GM19351 (cell line): Measurements from ENCODE around the gene MYBPC2.
"Not testable (repeated sequence)": the region's sequence is repeated elsewhere in the genome, so short reads cannot be mapped to it uniquely, and the experiment has no call there.

ENCODE experiments used
- ATAC-seq: cut with Tn5 transposase; IDR thresholded peaks from one replicate; pipeline ENCODE4 v1.9.1; 2021; ENCODE audit warnings: mild to moderate bottlenecking, moderate library complexity; ENCODE audit not compliant: unreplicated experiment

MYBPC2 gene

DNA sequence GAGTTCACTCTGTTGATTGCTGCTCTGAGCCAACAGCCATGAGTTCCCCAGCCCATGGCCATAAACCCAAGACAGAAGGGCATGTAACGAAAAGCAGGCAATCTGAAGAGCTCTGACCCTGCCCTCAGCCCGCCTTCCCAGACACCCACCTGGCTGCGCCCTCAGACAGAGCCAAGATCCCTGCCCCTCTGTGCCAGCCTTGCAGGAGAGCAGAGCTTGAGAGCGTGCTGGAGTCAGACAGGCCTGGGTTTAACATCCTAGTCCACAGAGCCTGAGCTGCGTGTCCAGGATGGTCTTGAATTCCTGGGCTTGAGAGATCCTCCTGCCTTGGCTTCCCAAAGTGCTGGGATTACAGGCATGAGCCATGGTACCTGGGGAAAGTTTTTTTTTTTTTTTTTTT, 24.6 kb downstream of the MYBPC2 start:
- no peak for ATAC-seq

DNA sequence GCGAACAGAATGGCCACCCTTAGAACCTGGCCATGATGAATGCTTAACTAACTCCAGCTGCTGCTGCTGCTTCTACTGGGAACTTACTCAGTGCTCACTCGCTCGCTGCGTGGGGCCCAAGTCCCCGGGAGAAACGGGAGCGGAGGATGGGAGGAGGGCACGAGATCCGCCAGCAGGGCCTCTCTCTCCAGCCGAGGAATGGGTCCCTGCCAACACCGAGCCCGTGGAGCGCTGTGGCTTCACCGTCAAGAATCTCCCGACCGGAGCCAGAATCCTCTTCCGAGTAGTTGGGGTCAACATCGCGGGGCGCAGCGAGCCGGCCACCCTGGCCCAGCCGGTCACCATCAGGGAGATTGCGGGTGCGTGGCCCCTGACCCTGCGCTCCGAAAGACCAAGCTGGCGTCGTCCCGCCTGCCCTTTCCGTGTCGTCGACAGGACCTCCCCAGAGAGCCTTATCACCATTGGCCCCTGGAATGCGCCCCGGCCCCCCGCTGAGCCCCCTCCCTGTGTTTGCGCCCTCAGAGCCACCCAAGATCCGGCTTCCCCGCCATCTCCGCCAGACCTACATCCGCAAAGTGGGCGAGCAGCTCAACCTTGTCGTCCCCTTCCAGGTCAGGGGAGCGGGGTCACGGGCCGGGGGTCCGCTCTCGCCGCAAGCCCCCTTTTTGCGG, 25.8 kb downstream of the MYBPC2 start:
- ATAC-seq = no peak

DNA sequence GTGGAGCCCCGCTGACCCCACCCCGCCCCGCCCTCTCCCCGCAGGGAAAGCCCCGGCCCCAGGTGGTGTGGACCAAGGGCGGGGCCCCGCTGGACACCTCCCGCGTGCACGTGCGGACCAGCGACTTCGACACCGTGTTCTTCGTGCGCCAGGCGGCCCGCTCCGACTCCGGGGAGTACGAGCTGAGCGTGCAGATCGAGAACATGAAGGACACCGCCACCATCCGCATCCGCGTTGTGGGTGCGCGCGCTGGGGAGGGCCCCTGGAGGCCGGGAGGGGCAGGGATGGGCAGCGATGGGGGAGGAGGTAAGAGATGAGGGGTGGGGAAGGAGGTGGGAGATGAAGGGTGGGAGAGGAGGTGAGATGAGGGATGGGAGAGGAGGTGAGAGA, 26.4 kb downstream of the MYBPC2 start:
- ATAC-seq = no peak

DNA sequence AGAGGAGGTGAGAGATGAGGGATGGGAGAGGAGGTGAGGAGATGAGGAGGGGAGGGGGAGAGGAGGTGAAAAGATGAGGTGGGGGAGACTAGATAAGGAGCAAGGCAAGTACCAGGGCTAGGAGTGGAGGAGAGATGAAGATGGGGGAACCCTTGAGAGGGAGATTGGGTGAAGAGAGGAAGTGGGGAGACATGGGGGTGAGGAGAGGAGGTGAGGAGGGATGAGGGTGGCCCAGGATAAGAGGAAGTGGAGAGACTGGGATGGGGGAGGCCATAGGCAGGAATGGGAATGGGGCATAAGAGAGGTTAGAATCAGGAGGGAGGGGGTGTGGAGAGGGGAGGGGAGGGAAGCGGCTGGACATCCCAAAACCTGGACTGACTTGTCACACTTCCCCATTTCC, 26.9 kb downstream of the MYBPC2 start:
- no peak for ATAC-seq

DNA sequence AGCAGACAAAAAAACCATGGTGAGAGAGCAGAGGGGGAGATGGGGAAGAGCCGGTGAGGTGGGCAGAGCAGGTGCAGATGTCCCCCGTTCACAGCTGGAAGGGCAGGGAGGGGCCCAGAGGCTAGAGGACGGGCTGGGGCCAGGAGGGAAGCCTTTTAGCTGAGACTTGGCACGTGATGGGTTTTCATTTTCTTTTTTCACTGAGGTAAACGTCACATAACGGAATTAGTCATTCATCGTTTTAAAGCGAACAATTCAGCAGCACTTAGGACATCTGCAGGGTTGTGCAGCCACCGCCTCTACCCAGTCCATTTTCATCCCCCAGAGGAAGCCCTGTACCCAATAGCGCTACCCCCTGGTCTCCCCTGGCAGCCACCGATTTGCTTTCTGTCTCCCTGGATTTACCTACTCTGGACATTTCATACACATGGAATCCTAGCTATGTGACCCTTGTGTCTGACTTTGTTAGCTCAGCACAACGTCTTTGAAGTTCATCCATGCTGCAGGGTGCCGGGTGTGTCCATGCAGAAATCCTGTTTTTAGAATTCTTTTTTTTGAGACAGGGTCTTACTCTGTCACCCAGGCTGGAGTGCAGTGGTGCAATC, 27.6 kb downstream of the MYBPC2 start:
- peak; percentile 51 for ATAC-seq

DNA sequence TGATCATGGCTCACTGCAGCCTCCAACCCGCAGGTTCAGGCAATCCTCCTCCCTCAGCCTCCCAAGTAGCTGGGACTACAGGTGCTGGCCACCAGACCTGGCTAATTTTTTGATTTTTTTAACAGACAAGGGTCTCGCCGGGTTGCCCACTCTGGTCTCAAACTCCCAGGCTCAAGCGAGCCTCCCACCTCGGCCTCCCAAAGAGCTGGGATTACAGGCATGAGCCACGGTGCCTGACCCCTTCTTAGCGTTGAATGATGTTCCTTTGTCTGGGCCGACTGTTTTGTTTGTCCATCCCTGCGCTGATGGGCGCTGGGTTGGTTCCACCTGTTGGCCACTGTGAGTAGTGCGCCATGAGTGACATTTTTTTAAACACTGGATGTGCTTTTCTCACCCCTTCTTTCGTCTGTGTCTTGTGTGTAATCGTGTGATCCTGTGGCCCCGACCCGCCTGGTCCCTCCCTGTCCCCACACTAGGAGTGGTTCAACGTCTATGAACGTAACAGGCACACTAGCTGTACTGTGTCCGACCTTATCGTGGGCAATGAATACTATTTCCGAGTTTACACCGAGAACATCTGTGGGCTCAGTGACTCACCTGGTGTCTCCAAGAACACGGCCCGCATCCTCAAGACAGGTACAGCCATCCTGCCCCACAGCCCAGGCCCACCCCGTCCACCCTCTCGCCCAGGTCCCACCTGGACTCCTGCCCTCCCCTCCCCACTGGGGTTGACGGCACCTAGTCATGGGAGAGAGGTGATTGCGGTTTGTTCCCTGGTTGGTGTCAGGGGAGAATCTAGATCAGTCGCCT, 28.6 kb downstream of the MYBPC2 start:
- ATAC-seq = peak; percentile 53

DNA sequence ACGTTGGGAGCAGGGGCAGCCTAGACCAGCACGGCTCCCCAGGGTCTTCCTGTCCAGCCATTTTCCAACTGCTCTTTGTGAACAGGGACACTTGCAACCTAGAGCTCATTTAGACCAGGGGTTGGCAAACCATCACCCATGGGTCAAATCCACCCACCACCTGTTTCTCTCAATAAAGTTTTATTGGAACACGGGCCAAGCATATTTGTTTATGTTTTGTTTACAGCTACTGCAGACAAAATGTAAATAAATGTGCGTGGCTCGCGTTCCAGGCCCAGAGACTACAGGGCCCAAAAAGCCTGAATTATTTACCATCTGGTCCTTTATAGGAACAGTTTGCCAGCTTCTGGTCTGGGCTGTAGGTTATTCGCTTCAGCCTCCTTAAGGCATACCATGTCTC, 30.3 kb downstream of the MYBPC2 start:
- ATAC-seq = no peak

DNA sequence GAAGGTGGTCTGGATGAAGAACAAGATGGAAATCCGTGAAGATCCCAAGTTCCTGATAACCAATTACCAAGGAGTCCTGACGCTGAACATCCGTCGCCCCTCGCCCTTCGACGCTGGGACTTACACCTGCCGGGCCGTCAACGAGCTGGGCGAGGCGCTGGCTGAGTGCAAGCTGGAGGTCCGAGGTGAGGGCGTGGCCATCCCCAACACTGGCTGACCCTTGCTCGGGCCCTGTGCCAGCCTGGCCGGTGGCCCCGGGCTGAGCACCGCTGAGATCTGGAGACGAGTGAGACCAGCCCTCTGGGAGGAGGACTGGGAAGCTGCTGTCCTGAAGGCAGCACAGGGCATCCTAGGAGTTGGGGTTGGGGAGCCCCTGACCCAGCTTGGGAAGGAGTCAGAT, 31.7 kb downstream of the MYBPC2 start:
- ATAC-seq = no peak

DNA sequence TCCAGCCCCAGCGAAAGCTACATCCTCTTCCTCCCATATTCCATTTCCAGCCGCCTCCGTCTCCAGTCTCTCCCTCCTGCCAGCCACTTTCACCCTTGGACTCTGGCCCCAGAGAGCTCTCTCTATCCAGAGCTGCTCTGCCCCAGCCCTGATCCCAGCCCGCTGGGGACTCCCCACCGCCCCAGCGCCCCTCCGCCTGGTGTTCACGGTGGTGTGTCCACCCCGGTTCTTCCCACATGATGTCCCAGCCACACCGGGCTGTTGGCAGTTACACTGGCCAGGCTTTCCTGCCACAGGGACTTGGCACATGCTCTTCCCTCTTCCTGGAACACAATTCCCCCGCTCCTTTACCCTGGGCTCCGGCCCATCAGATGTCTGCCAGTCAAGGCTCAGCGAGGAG, 32.3 kb downstream of the MYBPC2 start:
- no peak for ATAC-seq

DNA sequence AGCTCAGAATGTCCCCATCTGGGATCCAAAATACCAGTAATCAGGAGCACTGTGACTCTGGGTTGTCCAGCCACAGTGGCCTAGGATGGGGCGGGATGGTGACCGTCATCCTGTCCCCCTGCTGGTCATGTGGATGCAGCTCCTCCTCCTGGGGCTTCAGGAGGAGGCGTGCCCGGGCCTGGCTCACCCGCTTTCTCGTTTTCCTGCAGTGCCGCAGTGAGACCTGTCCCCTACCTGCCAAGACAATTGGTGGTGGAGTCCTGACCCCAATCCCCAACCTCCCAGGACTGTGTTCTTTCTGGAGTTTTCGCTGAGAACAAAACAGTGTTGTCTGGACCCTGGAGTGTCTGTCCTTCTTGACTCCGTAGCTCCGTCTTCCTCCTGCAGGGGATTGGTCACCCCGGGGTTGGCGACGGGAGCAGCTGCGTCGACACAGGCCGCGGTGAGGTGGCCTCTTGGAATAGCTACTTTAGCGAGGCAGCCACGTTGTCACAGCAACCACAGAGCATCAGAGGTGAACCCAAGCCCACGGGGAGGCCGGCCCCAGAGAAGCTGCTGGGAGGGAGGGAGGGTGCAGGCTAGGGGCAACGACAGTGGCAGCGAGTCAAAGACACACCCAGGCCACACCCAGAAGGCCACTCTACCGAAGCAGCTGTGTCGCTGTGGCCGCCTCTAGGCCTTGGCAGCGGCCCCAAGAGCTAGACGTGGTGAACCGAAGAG, 33.5 kb downstream of the MYBPC2 start:
- ATAC-seq = no peak

DNA sequence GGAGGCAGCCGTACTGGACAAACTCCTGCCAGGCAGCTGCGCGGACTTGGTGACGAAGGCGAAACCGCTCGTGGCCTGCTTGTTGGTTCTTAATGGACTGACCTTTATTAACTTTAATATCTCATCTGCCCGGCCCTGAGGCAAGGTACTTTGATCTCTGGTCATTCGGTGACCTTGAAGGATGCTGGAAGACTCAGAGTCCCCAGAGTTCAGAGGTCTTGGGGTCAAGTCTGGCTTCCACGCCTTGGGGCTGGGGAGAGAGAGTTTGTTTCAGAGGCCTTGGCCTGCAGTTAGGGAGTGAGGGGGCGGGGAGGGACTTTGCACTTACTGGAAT, 34.0 kb downstream of the MYBPC2 start:
- ATAC-seq = no peak

DNA sequence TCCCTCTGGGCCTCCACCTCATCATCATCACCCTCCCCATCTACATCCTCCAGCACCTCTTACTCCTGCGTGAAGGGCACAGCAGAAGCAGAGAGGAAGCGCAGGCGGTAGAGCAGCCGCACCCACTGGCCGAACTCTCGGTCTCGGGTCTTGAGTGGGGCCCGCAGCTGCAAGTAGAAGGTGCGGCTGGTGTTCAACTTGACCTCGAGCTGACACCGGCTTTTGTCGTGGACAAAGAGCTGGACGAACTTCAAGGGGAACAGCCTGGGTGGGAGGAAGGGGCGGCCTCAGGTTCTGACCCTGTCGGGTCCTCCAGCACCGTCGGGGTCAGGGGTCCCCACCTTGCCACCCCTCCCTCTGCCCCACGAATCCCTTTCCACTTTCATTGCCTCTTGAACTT, 34.9 kb downstream of the MYBPC2 start:
- no peak for ATAC-seq

DNA sequence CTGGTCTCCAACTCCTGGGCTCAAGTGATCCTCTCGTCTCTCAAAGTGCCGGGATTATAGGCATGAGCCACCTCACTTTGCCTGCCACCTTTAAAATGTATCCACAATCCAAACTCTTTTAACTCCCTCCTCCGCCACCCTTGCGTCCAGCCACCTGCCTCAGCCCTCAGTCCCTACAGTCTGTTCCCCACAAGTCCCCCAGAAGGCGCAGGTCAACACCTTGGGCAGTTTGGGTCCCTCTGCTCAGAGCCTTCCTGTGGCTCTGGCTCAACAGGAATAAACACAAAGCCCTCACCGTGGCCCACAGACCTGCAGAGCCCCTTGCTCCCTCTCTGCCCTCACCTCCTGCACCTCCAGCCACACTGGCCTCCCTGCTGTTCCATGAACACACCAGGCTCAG, 36.1 kb downstream of the MYBPC2 start:
- ATAC-seq = no peak

DNA sequence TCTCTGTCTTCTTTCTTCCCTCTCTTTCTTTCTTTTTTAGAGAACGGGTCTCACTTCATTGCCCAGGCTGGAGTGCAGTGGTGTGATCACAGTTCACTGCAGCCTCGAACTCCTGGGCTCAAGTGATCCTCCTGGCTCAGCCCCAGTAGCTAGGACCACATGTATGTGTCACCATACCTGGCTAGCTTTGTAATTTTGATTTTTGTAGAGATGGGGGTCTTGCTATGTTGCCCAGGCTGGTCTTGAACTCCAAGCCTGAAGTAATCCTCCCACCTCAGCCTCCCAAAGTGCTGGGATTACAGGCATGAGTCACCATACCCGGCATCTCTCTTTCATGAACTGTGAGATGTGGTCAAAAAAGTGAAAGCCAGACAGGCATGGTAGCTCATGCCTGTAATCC, 40.6 kb downstream of the MYBPC2 start:
- ATAC-seq = not testable (repeated sequence)

DNA sequence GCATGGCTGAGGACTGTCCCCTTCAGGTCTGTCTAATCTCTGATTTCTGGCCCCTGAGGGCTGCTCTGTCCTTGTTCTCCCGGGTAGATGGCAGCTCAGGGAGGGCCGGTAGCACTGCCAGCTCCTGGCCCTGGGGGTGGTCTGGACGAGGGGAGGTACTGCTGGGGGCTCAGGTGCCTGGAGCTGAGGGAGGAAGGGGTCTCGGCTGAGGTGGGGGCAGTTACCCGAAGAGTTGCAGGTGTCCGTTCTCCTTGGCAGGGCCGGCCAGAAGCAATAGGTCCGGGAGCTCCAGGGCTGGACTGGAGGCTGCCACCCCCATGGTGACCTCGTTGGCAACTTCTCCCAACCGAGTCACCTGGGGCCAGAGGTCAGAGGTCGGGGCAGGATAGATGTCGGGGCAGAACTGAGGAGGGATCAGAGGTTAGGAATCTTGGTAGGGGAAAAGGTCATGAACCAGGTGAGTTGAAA, 42.4 kb downstream of the MYBPC2 start:
- ATAC-seq = no peak

DNA sequence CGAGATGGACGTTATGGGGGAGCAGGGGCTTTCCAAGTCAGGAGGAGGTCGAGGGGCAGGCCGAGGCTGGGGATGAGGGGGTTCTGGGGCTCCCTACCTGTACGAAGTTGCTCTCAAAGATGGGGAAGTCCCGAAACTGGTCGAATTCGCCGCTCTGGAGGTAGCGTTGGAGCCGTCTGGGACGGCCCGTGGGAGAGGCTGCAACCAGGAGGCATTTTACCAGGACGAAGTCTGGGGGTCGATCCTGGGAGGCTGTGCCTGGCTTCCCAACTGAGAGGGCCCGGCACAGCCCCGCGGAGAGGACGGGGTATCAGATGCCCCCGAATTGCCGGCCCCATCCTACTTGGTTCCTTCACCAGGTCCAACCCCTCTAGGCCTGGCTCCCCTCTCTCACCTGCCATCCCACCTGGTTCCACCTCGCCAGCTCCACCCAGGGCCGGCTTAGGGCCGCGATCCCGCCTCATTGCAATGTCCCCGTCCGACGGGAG, 43.1 kb downstream of the MYBPC2 start:
- no peak for ATAC-seq

DNA sequence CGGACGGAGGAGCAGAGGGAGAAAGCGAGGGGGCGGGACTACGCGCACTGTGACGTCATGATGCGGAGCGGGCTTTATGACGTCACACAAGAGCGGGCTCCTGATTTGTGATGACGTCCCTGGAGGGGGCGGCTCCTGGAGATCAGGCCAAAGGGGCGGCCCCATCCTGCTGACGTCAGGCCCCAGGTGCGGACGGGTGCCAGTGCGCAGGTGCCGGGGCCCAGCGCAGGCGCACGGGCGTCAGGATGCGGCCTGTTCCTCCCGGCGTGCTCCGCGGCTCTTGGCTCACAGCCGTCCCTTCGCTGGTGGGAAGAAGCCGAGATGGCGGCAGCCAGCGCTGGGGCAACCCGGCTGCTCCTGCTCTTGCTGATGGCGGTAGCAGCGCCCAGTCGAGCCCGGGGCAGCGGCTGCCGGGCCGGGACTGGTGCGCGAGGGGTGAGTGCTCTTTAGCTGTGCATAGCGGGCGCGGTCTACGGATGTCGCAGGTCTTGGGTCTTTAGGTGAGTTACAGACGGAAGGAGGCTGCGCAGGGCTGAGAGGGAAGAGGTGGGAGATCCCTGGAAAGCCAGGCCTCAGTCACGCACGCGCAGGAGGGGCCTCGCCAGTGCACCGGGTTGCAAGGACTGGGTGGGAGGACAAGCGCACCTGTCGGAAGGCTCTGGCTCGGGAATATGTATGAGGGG, 43.7 kb downstream of the MYBPC2 start, which contains the start of the genes EMC10 and GARIN5A:
TSS of gene EMC10 (plus strand) at position 284 of the 683 bp plus-strand sequence. CDS start at position 322, 38 bp downstream.
TSS of gene GARIN5A (minus strand) at position 625 of the 683 bp plus-strand sequence. CDS start at position 165, 460 bp downstream.
- peak; percentile 80 for ATAC-seq

DNA sequence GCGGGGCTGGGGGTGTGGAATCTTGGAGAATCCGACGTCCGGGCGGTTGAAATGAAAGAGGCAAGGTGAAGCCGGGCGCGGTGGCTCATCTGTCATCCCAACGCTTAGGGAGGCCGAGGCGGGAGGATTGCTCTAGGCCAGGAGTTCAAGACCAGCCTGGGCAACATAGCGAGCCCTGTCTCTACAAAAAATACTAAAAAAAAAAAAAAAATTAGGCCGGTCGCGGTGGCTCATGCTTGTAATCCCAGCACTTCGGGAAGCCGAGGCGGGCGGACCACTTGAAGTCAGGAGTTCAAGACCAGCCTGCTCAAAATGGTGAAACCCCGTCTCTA, 44.2 kb downstream of the MYBPC2 start:
- ATAC-seq = no peak

DNA sequence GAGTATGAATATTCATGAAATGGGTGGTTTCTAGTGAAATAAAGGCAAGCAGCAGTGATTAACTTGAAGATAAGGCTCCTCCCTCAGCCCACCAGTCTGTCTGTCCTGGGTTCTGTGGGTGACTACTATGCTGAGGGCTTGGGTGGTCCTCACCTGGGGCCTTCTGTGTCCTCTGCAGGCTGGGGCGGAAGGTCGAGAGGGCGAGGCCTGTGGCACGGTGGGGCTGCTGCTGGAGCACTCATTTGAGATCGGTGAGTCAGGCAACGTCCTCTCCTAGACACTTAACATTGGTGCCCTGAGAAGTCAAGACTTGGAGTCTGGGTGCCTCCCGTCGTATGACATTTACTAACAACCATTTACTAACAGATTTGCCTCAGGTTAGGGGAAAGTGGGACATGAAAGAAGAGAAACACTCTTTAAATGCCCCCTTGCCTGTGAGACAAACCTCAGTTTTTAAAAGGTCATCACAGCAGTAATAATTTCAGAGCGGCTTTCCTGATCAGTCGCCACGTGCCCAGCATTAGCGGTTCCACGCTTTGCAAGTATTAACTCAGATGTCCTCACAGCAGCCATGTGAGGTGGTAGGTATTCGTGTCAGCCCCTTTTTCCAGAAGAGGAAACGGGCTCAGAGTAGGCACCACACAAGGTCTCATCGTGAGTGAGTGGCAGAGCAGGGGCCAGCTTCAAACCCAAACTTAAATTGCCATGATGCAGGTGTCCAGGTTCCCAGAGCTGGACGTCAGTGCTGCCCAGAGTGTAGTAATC, 45.2 kb downstream of the MYBPC2 start:
- ATAC-seq = no peak
